Fibroblast of lung (primary cell): ENCODE data around the gene CPNE4. TPM values are rescaled to one million over a fixed set of nuclear protein-coding genes. Genes with fewer than 3 reads are reported as not detected.

Experiments used
- DNase-seq, 2 donors: peaks; one replicate each; pipeline versions ENCODE4 v3.0.0 to v3.0.0-alpha.2; 2010; ENCODE audit warnings: low read depth in 2 of 2
- H2AFZ ChIP-seq: 2 replicates; pipeline ENCODE4 v1.5.1; 2012; ENCODE audit warnings: low read length, control low read depth, inconsistent platforms
- H3K27ac ChIP-seq: 2 replicates; pipeline ENCODE4 v1.5.1; 2011; ENCODE audit warnings: low read length, control low read depth; ENCODE audit not compliant: insufficient read depth
- H3K27me3 ChIP-seq: 2 replicates; pipeline ENCODE4 v1.5.1; 2011; ENCODE audit warnings: mild to moderate bottlenecking, low read length; ENCODE audit not compliant: control insufficient read depth, insufficient read depth
- H3K36me3 ChIP-seq: 2 replicates; pipeline ENCODE4 v1.5.1; 2011; ENCODE audit warnings: low read length; ENCODE audit not compliant: control insufficient read depth, insufficient read depth
- H3K4me1 ChIP-seq: 2 replicates; pipeline ENCODE4 v1.5.1; 2011; ENCODE audit warnings: low read length; ENCODE audit not compliant: control insufficient read depth, insufficient read depth; ENCODE audit errors: extremely low read depth
- H3K4me2 ChIP-seq: 2 replicates; pipeline ENCODE4 v1.5.1; 2011; ENCODE audit warnings: low read length, control low read depth; ENCODE audit not compliant: insufficient read depth; ENCODE audit errors: extremely low read depth
- H3K4me3 ChIP-seq, 4 experiments: fragments of 200-600 bp in 1 of 4; sonication (generic) in 1 of 4; replicated peaks in 1 of 4; 2 replicates each; pipeline ENCODE4 v1.5.1; 2011 to 2016; ENCODE audit warnings: low read length in 4 of 4, low read depth in 3 of 4, mild to moderate bottlenecking in 3 of 4, control low read depth in 2 of 4, inconsistent platforms in 1 of 4, mixed read lengths in 1 of 4; ENCODE audit not compliant: insufficient read depth in 1 of 4; ENCODE audit errors: control extremely low read depth in 1 of 4
- H3K79me2 ChIP-seq: 2 replicates; pipeline ENCODE4 v1.5.1; 2012; ENCODE audit warnings: mild to moderate bottlenecking, low read length, inconsistent platforms; ENCODE audit not compliant: control insufficient read depth, insufficient read depth
- H3K9ac ChIP-seq: 2 replicates; pipeline ENCODE4 v1.5.1; 2011; ENCODE audit warnings: mild to moderate bottlenecking, low read length, control low read depth; ENCODE audit not compliant: insufficient read depth
- H3K9me3 ChIP-seq: 2 replicates; pipeline ENCODE4 v1.5.1; 2012; ENCODE audit warnings: low read depth, low read length; ENCODE audit not compliant: control insufficient read depth, insufficient read depth
- H4K20me1 ChIP-seq: 2 replicates; pipeline ENCODE4 v1.5.1; 2011; ENCODE audit warnings: low read length; ENCODE audit not compliant: control insufficient read depth, insufficient read depth; ENCODE audit errors: extremely low read depth
- EZH2 ChIP-seq: IDR thresholded peaks from 2 replicates; pipeline ENCODE4 v1.5.1; 2012; ENCODE audit warnings: low read length, control low read depth, mild to moderate bottlenecking; ENCODE audit errors: missing control alignments
- polyA plus RNA-seq, 2 donors: library from polyadenylated mRNA; depleted of rRNA in 1 of 2; stranded (reverse) in 1 of 2; unstranded in 1 of 2; fragments of >200 nt; gene quantifications; 2 replicates each; pipeline ENCODE4 v1.2.1, GENCODE V29; 2011 to 2012; ENCODE audit warnings: missing spikeins in 1 of 2
- total RNA-seq: library from RNA; depleted of rRNA; stranded (reverse); fragments of >200 nt; gene quantifications from 2 replicates; pipeline ENCODE4 v1.2.1, GENCODE V29; 2014
- TF ChIP-seq, protein P1 (sequence below), 2 donors: IDR thresholded peaks in 1 of 2; conservative IDR thresholded peaks in 1 of 2; 1 replicate in 1 of 2; 2 replicates in 1 of 2; pipeline ENCODE4 v1.5.1; 2011 to 2012; ENCODE audit warnings: low read length in 2 of 2, control low read depth in 1 of 2, inconsistent platforms in 1 of 2, low read depth in 1 of 2, mild to moderate bottlenecking in 1 of 2

Gene CPNE4
- total and polyA plus RNA-seq, 2 donors (not counting 1 experiment from before 2014, with no cell fraction given): 0.17 TPM; not detected in 1

DNA sequence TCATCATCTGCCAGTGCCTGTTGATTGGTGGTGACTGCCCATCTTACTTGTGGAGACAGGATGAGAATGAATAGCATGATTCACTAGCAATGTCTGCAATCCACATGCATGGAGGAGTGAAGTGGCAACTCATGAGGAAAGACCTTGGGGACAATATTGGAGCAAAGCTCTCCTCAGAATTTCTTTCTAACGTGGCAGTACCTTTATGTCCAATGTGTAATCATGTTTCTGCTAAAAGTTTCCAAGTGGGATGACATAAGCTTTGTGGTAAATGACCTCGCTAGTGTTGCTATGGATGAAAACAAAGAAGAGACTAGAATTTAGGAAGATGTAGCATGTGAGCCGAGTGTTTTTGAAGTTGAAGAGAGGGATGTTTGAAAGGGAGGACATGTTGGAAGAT lies 117.8 kb downstream of the CPNE4 start:
- no peak overlapping the region for H2AFZ ChIP-seq
- no peaks in the 10 kb centered on the region for H4K20me1 ChIP-seq
- H3K27ac ChIP-seq: no peak overlapping the region
- H3K4me1 ChIP-seq: no peaks in the 10 kb centered on the region
- H3K4me3 ChIP-seq: no peak overlapping the region
- DNase-seq: peak in 1 of 2 donors; percentile 13
- H3K36me3 ChIP-seq: no peaks in the 10 kb centered on the region
- TF ChIP-seq, protein P1, sequence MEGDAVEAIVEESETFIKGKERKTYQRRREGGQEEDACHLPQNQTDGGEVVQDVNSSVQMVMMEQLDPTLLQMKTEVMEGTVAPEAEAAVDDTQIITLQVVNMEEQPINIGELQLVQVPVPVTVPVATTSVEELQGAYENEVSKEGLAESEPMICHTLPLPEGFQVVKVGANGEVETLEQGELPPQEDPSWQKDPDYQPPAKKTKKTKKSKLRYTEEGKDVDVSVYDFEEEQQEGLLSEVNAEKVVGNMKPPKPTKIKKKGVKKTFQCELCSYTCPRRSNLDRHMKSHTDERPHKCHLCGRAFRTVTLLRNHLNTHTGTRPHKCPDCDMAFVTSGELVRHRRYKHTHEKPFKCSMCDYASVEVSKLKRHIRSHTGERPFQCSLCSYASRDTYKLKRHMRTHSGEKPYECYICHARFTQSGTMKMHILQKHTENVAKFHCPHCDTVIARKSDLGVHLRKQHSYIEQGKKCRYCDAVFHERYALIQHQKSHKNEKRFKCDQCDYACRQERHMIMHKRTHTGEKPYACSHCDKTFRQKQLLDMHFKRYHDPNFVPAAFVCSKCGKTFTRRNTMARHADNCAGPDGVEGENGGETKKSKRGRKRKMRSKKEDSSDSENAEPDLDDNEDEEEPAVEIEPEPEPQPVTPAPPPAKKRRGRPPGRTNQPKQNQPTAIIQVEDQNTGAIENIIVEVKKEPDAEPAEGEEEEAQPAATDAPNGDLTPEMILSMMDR (conservative IDR thresholded peaks at IDR 0.05 in 1 of 2, IDR thresholded peaks at IDR 0.05 in 1 of 2; ENCODE audit: low read depth in 1 of 2, low read length in 2 of 2): no peak
- no peak for TF ChIP-seq EZH2
- no peak overlapping the region for H3K4me2 ChIP-seq
- H3K9ac ChIP-seq: no peak overlapping the region
- H3K9me3 ChIP-seq: no peaks in the 10 kb centered on the region
- no peaks in the 10 kb centered on the region for H3K27me3 ChIP-seq
- no peaks in the 10 kb centered on the region for H3K79me2 ChIP-seq

DNA sequence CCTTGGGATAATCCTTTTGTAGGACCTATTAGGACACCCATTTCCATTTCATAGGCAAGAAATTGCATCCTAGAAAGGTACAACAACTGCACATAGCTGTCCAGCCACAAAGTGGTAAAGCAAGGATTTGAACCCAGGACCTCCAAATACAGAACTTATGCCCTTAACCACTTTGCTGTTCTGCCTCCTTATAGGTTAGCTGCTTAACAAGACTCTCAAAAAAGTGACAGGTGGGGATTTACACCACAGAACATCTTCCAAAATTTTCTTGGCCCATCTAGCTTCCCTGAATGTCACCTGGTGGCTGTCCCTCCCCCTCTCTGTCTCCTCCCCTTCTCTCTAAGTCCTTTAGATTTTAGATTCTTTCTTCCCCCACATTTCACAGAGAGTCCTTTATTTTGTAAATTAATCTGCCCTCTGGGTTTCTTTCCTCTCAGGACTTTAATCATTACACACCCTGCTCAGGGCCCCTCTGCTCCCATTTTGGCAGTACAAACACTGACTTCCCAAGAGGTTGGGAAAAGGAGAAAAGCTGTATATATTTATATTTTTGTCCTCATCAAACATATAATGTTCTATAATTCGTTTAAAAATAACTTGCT lies 120.6 kb downstream of the CPNE4 start:
- TF ChIP-seq, protein P1 (conservative IDR thresholded peaks at IDR 0.05 in 1 of 2, IDR thresholded peaks at IDR 0.05 in 1 of 2; ENCODE audit: low read depth in 1 of 2, low read length in 2 of 2): no peak
- no peak for TF ChIP-seq EZH2
- Histone ChIP-seq H3K4me1 (no peaks in the 10 kb centered on the region), H2AFZ (no peak overlapping the region)

DNA sequence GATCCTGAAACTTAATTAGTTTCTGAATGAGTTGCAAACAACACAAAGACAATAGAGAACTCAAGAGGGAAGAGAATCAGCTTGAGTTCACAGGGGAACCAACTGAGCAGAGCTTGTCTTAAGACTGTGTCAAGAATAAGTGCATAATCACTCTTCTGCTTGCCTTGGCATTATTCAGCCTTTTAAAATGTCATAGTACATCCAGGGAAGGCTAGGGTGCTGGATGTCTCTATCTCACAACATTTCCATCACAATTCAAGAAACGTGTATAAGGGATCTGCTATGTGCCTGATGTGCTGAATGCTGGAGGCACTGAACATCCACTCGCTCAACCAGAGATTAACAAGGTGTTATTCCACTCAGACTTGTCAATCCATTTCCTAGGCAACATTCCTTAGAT lies 122.6 kb downstream of the CPNE4 start:
- no peaks in the 10 kb centered on the region for H4K20me1 ChIP-seq
- DNase-seq: no peak
- no peak overlapping the region for H3K27ac ChIP-seq
- no peaks in the 10 kb centered on the region for H3K79me2 ChIP-seq
- H3K4me3 ChIP-seq: no peak overlapping the region
- H3K4me1 ChIP-seq: no peaks in the 10 kb centered on the region
- no peak overlapping the region for H3K9ac ChIP-seq
- TF ChIP-seq, protein P1 (conservative IDR thresholded peaks at IDR 0.05 in 1 of 2, IDR thresholded peaks at IDR 0.05 in 1 of 2; ENCODE audit: low read depth in 1 of 2, low read length in 2 of 2): no peak
- TF ChIP-seq EZH2: no peak
- H3K36me3 ChIP-seq: no peaks in the 10 kb centered on the region
- no peak overlapping the region for H3K4me2 ChIP-seq
- no peak overlapping the region for H2AFZ ChIP-seq
- no peaks in the 10 kb centered on the region for H3K9me3 ChIP-seq
- H3K27me3 ChIP-seq: no peaks in the 10 kb centered on the region

More for the DNA sequence above, 120.6 kb downstream of the CPNE4 start:
- no peaks in the 10 kb centered on the region for H3K36me3 ChIP-seq
- H3K4me2 ChIP-seq: no peak overlapping the region
- no peak overlapping the region for H3K4me3 ChIP-seq
- H3K79me2 ChIP-seq: no peaks in the 10 kb centered on the region
- no peak for DNase-seq
- H4K20me1 ChIP-seq: no peaks in the 10 kb centered on the region
- no peak overlapping the region for H3K9ac ChIP-seq
- no peaks in the 10 kb centered on the region for H3K9me3 ChIP-seq
- H3K27me3 ChIP-seq: no peaks in the 10 kb centered on the region
- H3K27ac ChIP-seq: no peak overlapping the region
